Measurements from ENCODE around the gene FOXP2. TPM values are rescaled to one million over a fixed set of nuclear protein-coding genes. Genes with fewer than 3 reads are reported as not detected.

Gene FOXP2
- total RNA-seq, 1 donor = 17.4 TPM

GRCh38 chr7:114466917-114467316 is 52.3 kb downstream of the FOXP2 start:
- DNase-seq (ENCODE audit: low read depth) = no peak
- TF ChIP-seq, protein P1, sequence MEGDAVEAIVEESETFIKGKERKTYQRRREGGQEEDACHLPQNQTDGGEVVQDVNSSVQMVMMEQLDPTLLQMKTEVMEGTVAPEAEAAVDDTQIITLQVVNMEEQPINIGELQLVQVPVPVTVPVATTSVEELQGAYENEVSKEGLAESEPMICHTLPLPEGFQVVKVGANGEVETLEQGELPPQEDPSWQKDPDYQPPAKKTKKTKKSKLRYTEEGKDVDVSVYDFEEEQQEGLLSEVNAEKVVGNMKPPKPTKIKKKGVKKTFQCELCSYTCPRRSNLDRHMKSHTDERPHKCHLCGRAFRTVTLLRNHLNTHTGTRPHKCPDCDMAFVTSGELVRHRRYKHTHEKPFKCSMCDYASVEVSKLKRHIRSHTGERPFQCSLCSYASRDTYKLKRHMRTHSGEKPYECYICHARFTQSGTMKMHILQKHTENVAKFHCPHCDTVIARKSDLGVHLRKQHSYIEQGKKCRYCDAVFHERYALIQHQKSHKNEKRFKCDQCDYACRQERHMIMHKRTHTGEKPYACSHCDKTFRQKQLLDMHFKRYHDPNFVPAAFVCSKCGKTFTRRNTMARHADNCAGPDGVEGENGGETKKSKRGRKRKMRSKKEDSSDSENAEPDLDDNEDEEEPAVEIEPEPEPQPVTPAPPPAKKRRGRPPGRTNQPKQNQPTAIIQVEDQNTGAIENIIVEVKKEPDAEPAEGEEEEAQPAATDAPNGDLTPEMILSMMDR (IDR thresholded peaks at IDR 0.05; ENCODE audit: insufficient read depth, low read length) = no peak
- no peak overlapping the region for H3K4me3 ChIP-seq (ENCODE audit: low read depth, low read length)

- H3K4me3 ChIP-seq (ENCODE audit: low read depth, low read length) = no peak overlapping the region
- TF ChIP-seq, protein P1 (IDR thresholded peaks at IDR 0.05; ENCODE audit: insufficient read depth, low read length) = no peak
- DNase-seq (ENCODE audit: low read depth) = peak; percentile 43
Observed at GRCh38 chr7:114468844-114469243, 54.2 kb downstream of the FOXP2 start.

DNA sequence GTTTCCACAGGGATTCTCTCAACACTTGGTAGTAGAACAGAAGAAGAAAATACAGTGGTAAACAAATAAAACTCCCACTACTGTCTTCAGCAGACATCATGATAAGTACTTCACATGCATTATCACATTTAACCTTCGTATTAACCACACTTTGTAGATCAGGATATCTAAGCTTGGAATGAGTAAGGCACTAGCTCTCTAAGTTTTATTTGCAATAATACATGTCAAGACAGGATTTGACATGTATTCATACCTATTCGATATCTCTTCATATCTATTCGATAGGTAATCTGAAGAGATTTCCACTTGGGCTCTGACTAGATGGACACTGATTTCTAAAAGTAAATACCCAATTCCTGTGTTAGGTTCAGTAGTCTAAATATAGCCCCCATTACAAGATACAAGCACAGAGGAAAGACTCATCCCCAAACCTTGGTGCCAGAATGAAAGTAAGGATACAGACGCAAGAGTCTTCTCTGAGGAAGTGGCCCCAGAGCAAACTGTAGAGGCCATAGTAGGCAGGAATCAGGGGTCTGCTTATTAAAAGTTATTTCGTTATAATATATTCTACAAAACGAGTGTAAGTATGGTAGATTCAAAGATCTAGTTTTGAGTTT is 58.4 kb downstream of the FOXP2 start:
- no peak for DNase-seq (ENCODE audit: low read depth)
- H3K4me3 ChIP-seq (ENCODE audit: low read depth, low read length) = no peak overlapping the region
- TF ChIP-seq, protein P1 (IDR thresholded peaks at IDR 0.05; ENCODE audit: insufficient read depth, low read length) = no peak

DNA sequence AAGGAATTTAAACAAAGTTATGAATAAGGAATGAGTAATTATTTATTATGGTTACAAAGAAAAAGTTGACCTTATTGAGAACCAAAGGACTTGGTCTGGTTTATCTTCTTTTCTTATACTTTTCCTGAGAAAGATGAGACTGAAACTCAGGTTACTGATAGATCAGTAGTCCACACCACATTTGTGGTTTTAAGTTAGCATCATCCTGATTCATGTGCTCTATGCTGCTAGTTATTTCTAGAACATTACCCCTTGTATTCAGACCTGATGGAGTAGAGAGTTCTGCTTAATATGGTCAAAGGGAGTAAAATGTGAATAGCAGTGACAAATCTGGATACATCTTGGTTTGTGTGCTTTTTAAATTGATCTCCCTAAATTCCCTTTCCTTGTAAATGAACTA is 63.8 kb downstream of the FOXP2 start:
- DNase-seq (ENCODE audit: low read depth) = no peak
- no peak overlapping the region for H3K4me3 ChIP-seq (ENCODE audit: low read depth, low read length)
- TF ChIP-seq, protein P1 (IDR thresholded peaks at IDR 0.05; ENCODE audit: insufficient read depth, low read length) = no peak

DNA sequence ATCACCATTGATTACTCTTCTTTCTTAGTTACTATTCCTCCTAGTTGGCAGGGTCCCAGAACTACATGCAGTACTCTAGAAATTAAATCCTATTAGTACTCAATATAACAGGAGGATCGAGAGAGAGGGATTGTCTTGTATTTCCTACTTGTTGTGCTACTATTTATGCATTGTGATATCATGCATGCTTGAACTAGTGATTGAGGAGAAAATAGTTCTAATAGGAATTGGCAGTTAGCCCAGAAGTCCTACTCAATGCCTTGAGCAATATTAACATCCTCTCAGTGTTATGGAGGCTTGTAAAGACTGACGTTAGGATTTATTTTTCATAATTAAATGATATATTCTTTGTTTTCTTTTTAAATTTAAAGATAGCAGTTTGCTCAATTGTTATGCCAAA is 67.4 kb downstream of the FOXP2 start:
- no peak overlapping the region for H3K4me3 ChIP-seq (ENCODE audit: low read depth, low read length)
- DNase-seq (ENCODE audit: low read depth) = peak; percentile 54
- TF ChIP-seq, protein P1 (IDR thresholded peaks at IDR 0.05; ENCODE audit: insufficient read depth, low read length) = no peak

- TF ChIP-seq, protein P1 (IDR thresholded peaks at IDR 0.05; ENCODE audit: insufficient read depth, low read length) = no peak
- no peak for DNase-seq (ENCODE audit: low read depth)
- no peak overlapping the region for H3K4me3 ChIP-seq (ENCODE audit: low read depth, low read length)
Observed at GRCh38 chr7:114484226-114484625, 69.6 kb downstream of the FOXP2 start.

DNA sequence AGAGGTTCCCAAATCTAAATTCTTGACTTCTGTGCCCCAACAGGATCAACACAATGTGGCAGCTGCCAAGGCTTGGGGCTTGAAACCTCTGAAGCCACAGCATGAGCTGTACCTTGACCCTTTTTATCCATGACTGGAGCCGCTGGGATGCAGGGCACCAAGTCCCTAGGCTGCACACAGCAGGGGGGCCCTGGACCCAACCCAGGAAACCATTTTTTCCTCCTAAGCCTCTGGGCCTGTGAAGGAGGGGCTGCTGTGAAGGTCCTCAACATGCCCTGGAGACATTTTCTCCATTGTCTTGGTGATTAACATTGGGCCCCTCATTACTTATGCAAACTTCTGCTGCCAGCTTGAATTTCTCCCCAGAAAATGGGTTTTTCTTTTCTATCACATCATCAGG is 72.6 kb downstream of the FOXP2 start:
- no peak overlapping the region for H3K4me3 ChIP-seq (ENCODE audit: low read depth, low read length)
- DNase-seq (ENCODE audit: low read depth) = no peak
- TF ChIP-seq, protein P1 (IDR thresholded peaks at IDR 0.05; ENCODE audit: insufficient read depth, low read length) = no peak
